Measurements from ENCODE around the gene SLIT3.

DNA sequence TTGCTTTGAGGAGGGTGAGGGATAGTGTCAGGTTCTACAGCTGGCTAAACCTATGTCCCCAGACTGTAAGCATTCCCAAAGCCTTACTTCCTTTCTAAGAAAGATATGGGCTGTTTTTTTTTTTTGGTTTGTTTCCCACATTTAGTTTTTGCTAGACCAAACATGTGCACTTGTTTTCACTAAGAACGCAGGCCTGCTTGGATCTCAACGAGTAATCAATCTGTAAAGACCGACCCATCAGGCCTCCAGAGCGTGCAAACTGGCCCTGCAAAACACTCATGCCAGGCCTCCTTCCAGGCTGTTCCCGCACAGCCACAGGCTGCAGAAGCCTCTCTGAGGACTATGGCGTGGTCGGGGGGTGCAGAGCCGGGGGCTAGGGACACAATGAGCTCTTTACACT, 416.9 kb downstream of the SLIT3 start:
- TF ChIP-seq, protein P1, sequence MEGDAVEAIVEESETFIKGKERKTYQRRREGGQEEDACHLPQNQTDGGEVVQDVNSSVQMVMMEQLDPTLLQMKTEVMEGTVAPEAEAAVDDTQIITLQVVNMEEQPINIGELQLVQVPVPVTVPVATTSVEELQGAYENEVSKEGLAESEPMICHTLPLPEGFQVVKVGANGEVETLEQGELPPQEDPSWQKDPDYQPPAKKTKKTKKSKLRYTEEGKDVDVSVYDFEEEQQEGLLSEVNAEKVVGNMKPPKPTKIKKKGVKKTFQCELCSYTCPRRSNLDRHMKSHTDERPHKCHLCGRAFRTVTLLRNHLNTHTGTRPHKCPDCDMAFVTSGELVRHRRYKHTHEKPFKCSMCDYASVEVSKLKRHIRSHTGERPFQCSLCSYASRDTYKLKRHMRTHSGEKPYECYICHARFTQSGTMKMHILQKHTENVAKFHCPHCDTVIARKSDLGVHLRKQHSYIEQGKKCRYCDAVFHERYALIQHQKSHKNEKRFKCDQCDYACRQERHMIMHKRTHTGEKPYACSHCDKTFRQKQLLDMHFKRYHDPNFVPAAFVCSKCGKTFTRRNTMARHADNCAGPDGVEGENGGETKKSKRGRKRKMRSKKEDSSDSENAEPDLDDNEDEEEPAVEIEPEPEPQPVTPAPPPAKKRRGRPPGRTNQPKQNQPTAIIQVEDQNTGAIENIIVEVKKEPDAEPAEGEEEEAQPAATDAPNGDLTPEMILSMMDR (IDR thresholded peaks at IDR 0.05; ENCODE audit: low read depth, low read length, poor library complexity, severe bottlenecking) = no peak
- TF ChIP-seq EZH2phosphoT487 (IDR thresholded peaks at IDR 0.05; ENCODE audit: borderline replicate concordance, low read length) = no peak

Data from DOHH2 (cell line).